Body of pancreas (tissue), 4 donors: ENCODE data around the gene UMAD1. TPM values are rescaled to one million over a fixed set of nuclear protein-coding genes. Genes with fewer than 3 reads are reported as not detected.
"Not testable (repeated sequence)": the region's sequence is repeated elsewhere in the genome, so short reads cannot be mapped to it uniquely, and the experiment has no call there.

Experiments
- ATAC-seq: fragments of 150-250 bp; one replicate; pipeline ENCODE4 v1.9.1; 2016
- DNase-seq, 4 donors: peaks; one replicate each; pipeline ENCODE4 v3.0.0-alpha.2; 2019
- H3K27ac ChIP-seq, 4 donors: fragments of 200-600 bp; sonication (generic); 1 replicate in 3 of 4; 2 replicates in 1 of 4; pipeline versions ENCODE4 v1.5.1 to v1.6.1; 2016 to 2019; ENCODE audit warnings: mild to moderate bottlenecking in 1 of 4, mixed read lengths in 1 of 4, moderate library complexity in 1 of 4
- H3K27me3 ChIP-seq, 2 donors: fragments of 200-600 bp; sonication (generic); one replicate each; pipeline ENCODE4 v1.6.0; 2016; ENCODE audit warnings: mild to moderate bottlenecking in 1 of 2
- H3K36me3 ChIP-seq, 2 donors: fragments of 200-600 bp; sonication (generic); replicated peaks in 1 of 2; 2 replicates each; pipeline ENCODE4 v1.5.1; 2016; ENCODE audit warnings: low read depth in 2 of 2; ENCODE audit not compliant: insufficient read depth in 1 of 2
- H3K4me1 ChIP-seq: fragments of 200-600 bp; sonication (generic); one replicate; pipeline ENCODE4 v1.6.0; 2016
- H3K4me3 ChIP-seq, 2 donors: fragments of 200-600 bp; sonication (generic); 1 replicate in 1 of 2; 2 replicates in 1 of 2; pipeline ENCODE4 v1.5.1; 2016 to 2019
- H3K9me3 ChIP-seq, 3 donors: fragments of 200-600 bp; sonication (generic); 1 replicate in 2 of 3; 2 replicates in 1 of 3; pipeline ENCODE4 v1.5.1; 2016
- POLR2A ChIP-seq, 3 donors: fragments of 450-650 bp; IDR thresholded peaks; one replicate each; pipeline ENCODE4 v1.6.1; 2016; ENCODE audit warnings: antibody characterized with exemption in 3 of 3, mild to moderate bottlenecking in 2 of 3
- WGBS, 2 donors: methylation state at CpG; one replicate each; pipeline ENCODE4 v1.1.5; 2017; 5-methylcytosine and 5-hydroxymethylcytosine counted together
- intact Hi-C: fragments of 100-400 bp; cut with DNase I; formaldehyde crosslinking; loops from one replicate; pipeline ENCODE4 v1.15.1; 2023
- total RNA-seq, 2 donors: library from RNA; depleted of rRNA; stranded (reverse); fragments of >200 nt; gene quantifications; one replicate each; pipeline ENCODE4 v1.1.0, GENCODE V29; 2016
- TF ChIP-seq, protein P1 (sequence below), 7 experiments: fragments of 450-650 bp in 4 of 7; fragments of 200-600 bp in 3 of 7; sonication (generic) in 3 of 7; IDR thresholded peaks; one replicate each; pipeline ENCODE4 v1.5.1; 2016 to 2019; ENCODE audit warnings: antibody characterized with exemption in 7 of 7

UMAD1 gene
- total RNA-seq, 2 donors from 2014 or later, result 15.8 to 34.8 TPM

DNA sequence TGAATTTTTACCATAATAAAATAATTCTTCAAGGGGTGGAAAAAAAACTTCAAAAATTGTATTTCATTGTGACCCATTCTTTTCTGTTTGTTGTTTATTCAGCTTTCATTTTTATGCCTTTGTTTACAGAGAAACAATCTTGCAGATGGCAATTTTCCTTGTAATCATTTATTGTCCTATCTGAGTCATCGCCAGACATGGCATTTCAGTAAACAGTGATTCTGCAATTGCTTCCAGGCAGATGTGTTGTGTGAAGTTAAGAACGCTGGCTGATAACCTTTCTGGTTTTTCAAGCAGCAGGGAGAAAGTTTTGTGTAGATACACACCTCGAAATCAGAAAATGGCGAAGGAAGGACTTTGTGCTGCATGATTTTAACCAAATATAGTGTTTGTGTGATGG, 158.6 kb downstream of the UMAD1 start:
- Histone ChIP-seq H3K36me3 (no peaks in the 10 kb centered on the region), H3K4me3 (no peak overlapping the region), H3K27me3 (peaks cover 0 to 4% of the 10 kb centered on the region in 2 donors), H3K9me3 (no peaks in the 10 kb centered on the region), H3K4me1 (peaks cover 12% of the 10 kb centered on the region), H3K27ac (no peak overlapping the region)
- no peak for ATAC-seq
- TF ChIP-seq POLR2A (IDR thresholded peaks at IDR 0.05), result no peak
- WGBS, 2 donors, result 26 to 54% methylated on average over 4 of the region's 4 CpGs
- no peak for DNase-seq
- intact Hi-C loops, result no loop called here

DNA sequence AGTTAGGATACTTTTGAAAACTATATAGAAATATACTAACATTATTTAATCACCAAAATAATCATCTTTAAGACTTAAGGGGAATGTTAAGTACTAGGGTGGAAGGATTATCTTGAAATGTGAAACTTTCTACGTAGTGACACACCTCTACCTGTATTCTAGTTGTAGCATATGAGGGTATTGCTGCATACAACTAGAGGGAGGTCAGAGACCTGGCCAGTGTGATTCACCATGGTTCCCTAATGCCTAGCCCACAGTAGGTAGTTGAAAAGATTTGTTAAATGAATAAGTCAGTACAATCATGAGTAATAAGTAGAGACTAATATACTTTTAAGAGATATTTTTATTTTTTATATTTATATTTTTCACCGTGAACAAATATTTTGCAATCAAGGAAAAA, 162.0 kb downstream of the UMAD1 start:
- ATAC-seq (no peak), DNase-seq (no peak)
- TF ChIP-seq POLR2A (IDR thresholded peaks at IDR 0.05), result no peak
- TF ChIP-seq, protein P1, sequence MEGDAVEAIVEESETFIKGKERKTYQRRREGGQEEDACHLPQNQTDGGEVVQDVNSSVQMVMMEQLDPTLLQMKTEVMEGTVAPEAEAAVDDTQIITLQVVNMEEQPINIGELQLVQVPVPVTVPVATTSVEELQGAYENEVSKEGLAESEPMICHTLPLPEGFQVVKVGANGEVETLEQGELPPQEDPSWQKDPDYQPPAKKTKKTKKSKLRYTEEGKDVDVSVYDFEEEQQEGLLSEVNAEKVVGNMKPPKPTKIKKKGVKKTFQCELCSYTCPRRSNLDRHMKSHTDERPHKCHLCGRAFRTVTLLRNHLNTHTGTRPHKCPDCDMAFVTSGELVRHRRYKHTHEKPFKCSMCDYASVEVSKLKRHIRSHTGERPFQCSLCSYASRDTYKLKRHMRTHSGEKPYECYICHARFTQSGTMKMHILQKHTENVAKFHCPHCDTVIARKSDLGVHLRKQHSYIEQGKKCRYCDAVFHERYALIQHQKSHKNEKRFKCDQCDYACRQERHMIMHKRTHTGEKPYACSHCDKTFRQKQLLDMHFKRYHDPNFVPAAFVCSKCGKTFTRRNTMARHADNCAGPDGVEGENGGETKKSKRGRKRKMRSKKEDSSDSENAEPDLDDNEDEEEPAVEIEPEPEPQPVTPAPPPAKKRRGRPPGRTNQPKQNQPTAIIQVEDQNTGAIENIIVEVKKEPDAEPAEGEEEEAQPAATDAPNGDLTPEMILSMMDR (IDR thresholded peaks at IDR 0.05), result no peak
- WGBS, 2 donors, result 97% methylated on average over 2 of the region's 2 CpGs
- Histone ChIP-seq H3K9me3 (no peaks in the 10 kb centered on the region), H3K36me3 (no peaks in the 10 kb centered on the region), H3K27ac (no peak overlapping the region), H3K4me3 (no peak overlapping the region), H3K27me3 (peaks cover 0 to 4% of the 10 kb centered on the region in 2 donors), H3K4me1 (peaks cover 12% of the 10 kb centered on the region)
- intact Hi-C loops, result no loop called here

DNA sequence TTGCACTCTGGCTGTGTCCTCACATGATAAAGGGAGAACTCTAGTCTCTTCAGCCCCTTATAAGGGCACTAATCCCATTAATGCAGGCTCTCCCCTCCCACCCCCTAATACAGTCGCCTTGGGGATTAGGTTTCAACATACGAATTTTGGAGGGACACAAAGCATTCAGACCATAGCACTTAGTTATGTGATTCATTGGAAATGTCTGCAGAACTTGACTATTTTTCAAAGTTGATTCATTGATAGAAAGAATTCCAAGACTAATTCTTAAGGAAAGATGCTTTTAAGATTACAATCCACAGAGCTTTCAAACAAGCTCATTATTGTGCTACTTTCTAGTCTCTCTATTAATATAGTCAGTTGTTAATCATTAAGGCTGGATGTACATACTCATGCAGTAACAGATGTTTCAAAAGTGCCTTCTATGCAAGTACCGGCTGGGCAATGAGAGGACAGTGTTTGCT, 163.2 kb downstream of the UMAD1 start:
- no peak for DNase-seq
- 89 to 92% methylated on average over 3 of the region's 3 CpGs for WGBS, 2 donors

DNA sequence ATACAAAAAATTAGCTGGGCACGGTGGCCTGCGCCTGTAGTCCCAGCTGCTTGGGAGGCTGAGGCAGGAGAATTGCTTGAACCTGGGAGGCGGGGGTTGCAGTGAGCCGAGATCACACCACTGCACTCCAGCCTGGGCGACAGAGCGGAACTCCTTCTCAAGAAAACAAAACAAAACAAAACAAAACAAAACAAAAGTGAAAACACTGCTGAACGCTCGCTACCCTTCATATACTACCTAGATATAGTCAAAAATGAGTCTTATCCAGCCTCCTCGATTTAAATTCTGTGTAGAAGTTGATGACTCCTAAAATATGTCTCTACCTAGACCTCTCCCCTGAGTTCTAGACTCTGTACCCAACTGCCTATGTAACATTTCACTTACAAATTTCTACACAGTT, 164.3 kb downstream of the UMAD1 start:
- H3K4me3 ChIP-seq, ATAC-seq, H3K4me1 ChIP-seq, H3K27ac ChIP-seq, intact Hi-C loops, DNase-seq, H3K9me3 ChIP-seq, H3K36me3 ChIP-seq, H3K27me3 ChIP-seq: not testable (repeated sequence)
- WGBS, 2 donors, result 84 to 86% methylated on average over 9 of the region's 9 CpGs

More for the DNA sequence above, 163.2 kb downstream of the UMAD1 start:
- Histone ChIP-seq H3K4me1 (peaks cover 8% of the 10 kb centered on the region), H3K9me3 (no peaks in the 10 kb centered on the region), H3K27me3 (peaks cover 0 to 4% of the 10 kb centered on the region in 2 donors), H3K4me3 (no peak overlapping the region), H3K36me3 (no peaks in the 10 kb centered on the region), H3K27ac (no peak overlapping the region)
- intact Hi-C loops, result no loop called here
- no peak for ATAC-seq
- TF ChIP-seq, protein P1 (IDR thresholded peaks at IDR 0.05), result no peak
- no peak for TF ChIP-seq POLR2A (IDR thresholded peaks at IDR 0.05)

DNA sequence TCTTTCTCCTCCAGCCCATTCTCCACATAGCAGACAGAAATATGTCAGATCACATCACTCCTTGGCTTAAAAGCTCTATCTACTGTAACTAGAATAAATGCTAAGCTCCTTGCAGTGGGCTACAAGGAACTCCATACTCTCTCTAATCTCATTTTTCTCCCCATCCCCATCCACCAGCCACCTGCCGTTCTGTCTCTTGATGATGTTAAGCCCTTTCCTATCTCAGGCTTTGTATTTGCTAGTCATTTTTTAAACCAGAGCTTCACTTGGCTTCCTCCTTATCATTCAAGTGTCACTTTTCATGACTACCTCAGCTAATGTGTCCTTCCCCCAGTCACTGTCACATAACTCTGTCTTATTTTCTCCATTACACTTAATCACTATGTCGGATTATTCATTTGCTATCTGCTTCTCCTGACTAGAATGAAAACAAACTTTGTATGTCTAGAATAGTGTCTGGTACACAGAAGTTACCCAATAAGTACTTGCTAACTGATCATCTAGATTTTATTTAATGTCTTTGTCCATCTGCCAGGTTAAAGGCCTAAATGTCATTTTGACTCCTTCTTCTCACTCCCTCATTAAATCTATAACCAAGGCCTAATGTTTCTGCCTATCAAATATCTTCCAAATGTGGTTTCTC, 165.1 kb downstream of the UMAD1 start:
- H3K4me1 ChIP-seq, result peaks cover 7% of the 10 kb centered on the region
- H3K4me3 ChIP-seq, result no peak overlapping the region
- TF ChIP-seq, protein P1 (IDR thresholded peaks at IDR 0.05), result no peak
- TF ChIP-seq POLR2A (IDR thresholded peaks at IDR 0.05), result no peak
- H3K9me3 ChIP-seq, result no peaks in the 10 kb centered on the region
- ATAC-seq, result no peak
- intact Hi-C loops, result no loop called here
- H3K27ac ChIP-seq, result no peak overlapping the region
- no peak for DNase-seq
- no peaks in the 10 kb centered on the region for H3K36me3 ChIP-seq
- 82 to 92% methylated on average over 2 of the region's 2 CpGs for WGBS, 2 donors
- H3K27me3 ChIP-seq, result peaks cover 0 to 4% of the 10 kb centered on the region in 2 donors

DNA sequence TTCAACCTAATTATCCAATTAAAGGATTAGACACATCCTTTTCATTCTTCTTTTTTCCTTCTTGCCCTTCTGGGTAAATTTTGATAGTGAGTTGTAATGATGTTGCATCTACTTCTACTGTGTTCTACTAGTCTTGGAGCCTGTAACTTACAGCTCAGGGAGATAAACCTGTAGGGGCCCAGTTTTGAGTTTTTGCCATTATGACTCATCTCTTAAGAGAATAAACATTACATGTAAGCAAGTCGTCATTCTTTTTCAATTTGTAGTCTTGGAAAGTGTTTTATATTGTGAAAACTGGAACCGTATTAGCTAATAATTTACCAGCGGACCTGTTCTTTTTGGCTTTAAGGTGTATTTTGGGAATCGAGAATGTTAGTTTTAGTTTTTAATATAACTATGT, 167.6 kb downstream of the UMAD1 start:
- ATAC-seq (no peak), DNase-seq (no peak)
- Histone ChIP-seq H3K4me3 (no peak overlapping the region), H3K27me3 (no peaks in the 10 kb centered on the region), H3K4me1 (peaks cover 5% of the 10 kb centered on the region), H3K27ac (no peak overlapping the region), H3K9me3 (no peaks in the 10 kb centered on the region), H3K36me3 (no peaks in the 10 kb centered on the region)
- no peak for TF ChIP-seq POLR2A (IDR thresholded peaks at IDR 0.05)
- WGBS, 2 donors, result 66 to 72% methylated on average over 4 of the region's 4 CpGs
- intact Hi-C loops, result no loop called here
